Right lobe of liver (tissue), 4 donors: ENCODE data around the gene ANKLE1.

ENCODE experiments used
- CTCF ChIP-seq, 4 donors: fragments of 200-600 bp in 3 of 4; fragments of 450-650 bp in 1 of 4; IDR thresholded peaks; one replicate each; pipeline versions ENCODE4 v1.5.1 to v1.8.0; 2016 to 2022; ENCODE audit warnings: antibody characterized with exemption in 4 of 4, mild to moderate bottlenecking in 2 of 4
- POLR2A ChIP-seq: fragments of 450-650 bp; IDR thresholded peaks from one replicate; pipeline ENCODE4 v1.6.1; 2017; ENCODE audit warnings: antibody characterized with exemption, mild to moderate bottlenecking
- donor health status: DM: no; HTN: no; CAD: no.
- donor health status: DM: no; HTN: no; CAD: no.
- donor health status: DM: no; HTN: yes; CAD: no.

GRCh38 chr19:17323964-17324332 is 42.2 kb downstream of the ANKLE1 start:
- TF ChIP-seq CTCF (IDR thresholded peaks at IDR 0.05) (no peak), POLR2A (no peak)
